GM13977 (cell line): ENCODE measurements around the gene HTT.

Experiments used
- DNase-seq: peaks from one replicate; pipeline ENCODE4 v3.0.0; 2012; ENCODE audit warnings: low spot score
- in situ Hi-C: fragments of 300-500 bp; cut with MboI; formaldehyde crosslinking; loops from one replicate; pipeline ENCODE4 v1.12.0; 2022; ENCODE audit warnings: low sequenced_read_pairs, low pct_unique_long_range_greater_than_20kb, mixed read lengths, inconsistent platforms; ENCODE audit not compliant: unreplicated experiment
- TF ChIP-seq, protein P1 (sequence below): IDR thresholded peaks from 2 replicates; pipeline ENCODE4 v1.5.1; 2012; ENCODE audit warnings: mild to moderate bottlenecking, control low read depth; ENCODE audit not compliant: insufficient read depth; ENCODE audit errors: extremely low read depth, missing control alignments

HTT gene

DNA sequence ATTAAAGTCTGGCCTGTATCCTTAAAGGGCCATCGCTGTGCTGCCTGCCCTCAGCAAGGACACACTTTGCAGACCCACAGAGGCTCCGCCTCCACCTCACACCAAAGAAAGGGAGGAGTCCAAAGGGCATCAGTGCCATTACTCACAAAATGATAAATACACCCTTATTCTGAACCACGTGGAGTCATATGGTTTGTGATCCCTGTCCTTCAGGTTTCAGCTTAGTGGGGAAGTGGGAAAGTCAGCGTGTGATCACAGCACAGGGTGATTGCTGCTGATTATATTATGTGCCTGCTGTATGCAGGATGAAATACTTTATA, 138.6 kb downstream of the HTT start:
- TF ChIP-seq, protein P1, sequence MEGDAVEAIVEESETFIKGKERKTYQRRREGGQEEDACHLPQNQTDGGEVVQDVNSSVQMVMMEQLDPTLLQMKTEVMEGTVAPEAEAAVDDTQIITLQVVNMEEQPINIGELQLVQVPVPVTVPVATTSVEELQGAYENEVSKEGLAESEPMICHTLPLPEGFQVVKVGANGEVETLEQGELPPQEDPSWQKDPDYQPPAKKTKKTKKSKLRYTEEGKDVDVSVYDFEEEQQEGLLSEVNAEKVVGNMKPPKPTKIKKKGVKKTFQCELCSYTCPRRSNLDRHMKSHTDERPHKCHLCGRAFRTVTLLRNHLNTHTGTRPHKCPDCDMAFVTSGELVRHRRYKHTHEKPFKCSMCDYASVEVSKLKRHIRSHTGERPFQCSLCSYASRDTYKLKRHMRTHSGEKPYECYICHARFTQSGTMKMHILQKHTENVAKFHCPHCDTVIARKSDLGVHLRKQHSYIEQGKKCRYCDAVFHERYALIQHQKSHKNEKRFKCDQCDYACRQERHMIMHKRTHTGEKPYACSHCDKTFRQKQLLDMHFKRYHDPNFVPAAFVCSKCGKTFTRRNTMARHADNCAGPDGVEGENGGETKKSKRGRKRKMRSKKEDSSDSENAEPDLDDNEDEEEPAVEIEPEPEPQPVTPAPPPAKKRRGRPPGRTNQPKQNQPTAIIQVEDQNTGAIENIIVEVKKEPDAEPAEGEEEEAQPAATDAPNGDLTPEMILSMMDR: no peak
- no peak for DNase-seq
- in situ Hi-C loops: no loop called here

DNA sequence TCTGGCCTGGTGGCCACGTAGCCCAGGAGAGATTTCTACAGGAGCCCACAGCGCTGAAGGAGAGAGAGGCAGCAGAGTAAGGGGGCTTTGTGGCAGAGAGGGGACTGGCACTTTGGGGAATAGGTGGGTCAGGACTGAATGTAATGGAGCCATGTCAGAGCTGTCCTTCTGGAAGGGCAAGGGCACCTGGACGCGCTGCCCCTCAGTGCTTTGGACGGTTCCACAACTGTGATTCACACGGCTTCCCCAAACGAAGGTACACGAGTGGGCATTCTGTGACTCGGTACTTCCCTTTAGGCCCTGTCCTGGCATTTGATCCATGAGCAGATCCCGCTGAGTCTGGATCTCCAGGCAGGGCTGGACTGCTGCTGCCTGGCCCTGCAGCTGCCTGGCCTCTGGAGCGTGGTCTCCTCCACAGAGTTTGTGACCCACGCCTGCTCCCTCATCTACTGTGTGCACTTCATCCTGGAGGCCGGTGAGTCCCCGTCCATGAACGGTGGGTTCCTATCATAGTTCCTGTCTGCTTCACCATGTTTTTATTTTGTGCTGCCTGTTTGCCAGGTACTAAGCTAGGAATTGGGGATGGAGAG, 139.3 kb downstream of the HTT start:
- DNase-seq: no peak
- in situ Hi-C loops: no loop called here

DNA sequence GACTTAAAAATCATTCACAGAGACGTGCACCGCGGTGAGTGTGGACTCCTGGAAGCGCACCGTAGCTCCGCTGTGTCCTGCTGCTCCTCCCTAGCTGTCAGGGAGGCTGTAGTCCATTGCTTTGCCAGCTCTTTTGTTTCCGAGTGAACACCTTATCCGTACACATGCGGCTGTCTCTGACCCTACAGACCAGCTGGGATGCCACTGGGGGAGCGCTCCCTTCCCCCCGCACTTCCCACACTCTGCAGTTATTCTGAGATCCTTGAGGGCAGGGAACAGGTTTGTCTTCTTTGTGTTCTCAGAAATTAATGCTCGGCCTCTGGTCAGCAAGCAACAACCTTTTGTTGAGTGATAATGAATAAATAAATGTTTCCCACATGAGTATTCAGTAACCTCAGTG, 140.8 kb downstream of the HTT start:
- TF ChIP-seq, protein P1: no peak
- in situ Hi-C loops: no loop called here
- no peak for DNase-seq

More for the DNA sequence above, 139.3 kb downstream of the HTT start:
- TF ChIP-seq, protein P1: no peak

DNA sequence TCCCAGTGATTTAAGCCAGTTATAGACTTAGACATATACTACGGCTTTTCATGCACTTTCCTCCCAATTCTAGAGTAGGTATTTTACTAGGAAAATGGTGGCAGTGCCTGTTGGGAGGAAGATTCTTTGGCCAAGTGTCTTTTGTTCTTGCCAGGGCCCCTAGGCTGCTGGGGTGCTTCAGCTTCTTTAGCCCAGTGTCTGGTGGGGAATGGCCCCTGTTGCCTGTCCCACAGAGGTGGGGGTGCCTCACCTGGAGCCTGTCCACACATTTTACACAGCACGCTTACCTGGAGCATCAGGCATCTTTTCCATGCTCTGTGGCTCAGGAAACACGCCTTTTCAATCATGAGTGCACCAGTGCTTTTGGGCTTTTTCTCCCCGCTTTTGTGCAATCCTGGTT, 141.3 kb downstream of the HTT start:
- in situ Hi-C loops: no loop called here
- TF ChIP-seq, protein P1: no peak
- no peak for DNase-seq

DNA sequence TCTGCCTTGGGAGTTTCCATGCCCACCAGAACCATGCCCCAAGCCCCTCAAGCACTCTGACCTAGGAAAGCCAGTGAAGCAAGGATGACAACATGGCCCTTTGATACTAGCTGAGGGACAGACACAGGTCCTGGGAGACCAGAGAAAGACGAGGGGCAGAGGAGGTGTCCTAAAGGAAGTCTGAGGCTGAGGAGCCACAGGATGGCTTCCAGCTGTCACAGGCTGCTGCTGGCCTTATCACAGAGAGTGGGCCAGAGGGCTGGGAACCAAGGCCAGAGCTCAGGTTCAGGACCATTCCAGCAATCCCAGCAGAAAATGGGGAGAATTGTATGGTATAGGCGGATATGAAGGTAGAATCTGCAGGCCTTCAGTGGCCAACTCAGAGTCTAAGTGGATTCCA, 142.8 kb downstream of the HTT start:
- TF ChIP-seq, protein P1: no peak
- in situ Hi-C loops: no loop called here
- no peak for DNase-seq

DNA sequence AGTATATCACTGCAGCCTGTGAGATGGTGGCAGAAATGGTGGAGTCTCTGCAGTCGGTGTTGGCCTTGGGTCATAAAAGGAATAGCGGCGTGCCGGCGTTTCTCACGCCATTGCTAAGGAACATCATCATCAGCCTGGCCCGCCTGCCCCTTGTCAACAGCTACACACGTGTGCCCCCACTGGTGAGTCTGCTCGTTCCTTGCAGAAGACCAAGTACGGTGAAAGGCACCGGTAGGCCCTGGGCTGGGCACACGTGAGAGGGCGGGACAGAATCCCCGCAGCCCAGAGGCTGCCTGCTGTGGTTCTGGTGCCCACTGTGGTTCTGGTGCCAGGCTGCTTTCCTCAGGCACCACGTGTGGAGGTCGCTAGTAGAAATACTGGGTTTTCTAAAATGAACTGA, 143.3 kb downstream of the HTT start:
- in situ Hi-C loops: no loop called here
- TF ChIP-seq, protein P1: no peak

More for the DNA sequence above, 143.3 kb downstream of the HTT start:
- no peak for DNase-seq
